Measurements from ENCODE around the gene FGR.
"Not testable (repeated sequence)": the region's sequence is repeated elsewhere in the genome, so short reads cannot be mapped to it uniquely, and the experiment has no call there.

FGR gene

GRCh38 chr1:27635396-27636142, 584 bp upstream of the FGR start:
- DNase-seq (ENCODE audit: low read depth, low spot score) = no peak
- Histone ChIP-seq H3K4me3 (ENCODE audit: low read length) (no peak overlapping the region), H3K27me3 (ENCODE audit: control insufficient read depth, insufficient read depth, low read length) (peaks cover 15% of the 10 kb centered on the region), H3K4me1 (ENCODE audit: control insufficient read depth, insufficient read depth, low read length) (0 out of 2 replicates have a peak, but pooled peaks cover 4% of the 10 kb centered on the region), H3K9me3 (ENCODE audit: control insufficient read depth, insufficient read depth, low read length) (no peaks in the 10 kb centered on the region), H3K36me3 (ENCODE audit: control insufficient read depth, insufficient read depth, low read length) (no peaks in the 10 kb centered on the region), H3K27ac (ENCODE audit: low read length) (no peak overlapping the region)
- no CpG with 5 or more reads among the region's 11 CpGs for WGBS (ENCODE audit: insufficient coverage, insufficient read length)

GRCh38 chr1:27634177-27634984, 604 bp downstream of the FGR start:
- peak overlapping the region; percentile 57; the same call in 1 of the 2 replicates for H3K4me3 ChIP-seq (ENCODE audit: low read length)
- no peak overlapping the region for H3K27ac ChIP-seq (ENCODE audit: low read length)
- peaks cover 15% of the 10 kb centered on the region for H3K27me3 ChIP-seq (ENCODE audit: control insufficient read depth, insufficient read depth, low read length)
- H3K4me1 ChIP-seq (ENCODE audit: control insufficient read depth, insufficient read depth, low read length) = 0 out of 2 replicates have a peak, but pooled peaks cover 4% of the 10 kb centered on the region
- no peak for DNase-seq (ENCODE audit: low read depth, low spot score)
- no peaks in the 10 kb centered on the region for H3K36me3 ChIP-seq (ENCODE audit: control insufficient read depth, insufficient read depth, low read length)
- H3K9me3 ChIP-seq (ENCODE audit: control insufficient read depth, insufficient read depth, low read length) = no peaks in the 10 kb centered on the region
- no CpG with 5 or more reads among the region's 63 CpGs for WGBS (ENCODE audit: insufficient coverage, insufficient read length)

GRCh38 chr1:27633640-27634176, 1.3 kb downstream of the FGR start:
- H3K27ac ChIP-seq (ENCODE audit: low read length) = no peak overlapping the region
- H3K4me1 ChIP-seq (ENCODE audit: control insufficient read depth, insufficient read depth, low read length) = peaks cover 5% of the 10 kb centered on the region; the same call in 1 of the 2 replicates

GRCh38 chr1:27633298-27633610, 1.7 kb downstream of the FGR start:
- H3K36me3 ChIP-seq (ENCODE audit: control insufficient read depth, insufficient read depth, low read length) = no peaks in the 10 kb centered on the region
- no peaks in the 10 kb centered on the region for H3K9me3 ChIP-seq (ENCODE audit: control insufficient read depth, insufficient read depth, low read length)
- DNase-seq (ENCODE audit: low read depth, low spot score) = no peak
- WGBS (ENCODE audit: insufficient coverage, insufficient read length) = no CpG with 5 or more reads among the region's 5 CpGs
- no peak overlapping the region for H3K4me3 ChIP-seq (ENCODE audit: low read length)
- H3K27ac ChIP-seq (ENCODE audit: low read length) = no peak overlapping the region
- H3K4me1 ChIP-seq (ENCODE audit: control insufficient read depth, insufficient read depth, low read length) = peaks cover 5% of the 10 kb centered on the region; the same call in 1 of the 2 replicates
- peaks cover 15% of the 10 kb centered on the region for H3K27me3 ChIP-seq (ENCODE audit: control insufficient read depth, insufficient read depth, low read length)

More at GRCh38 chr1:27633640-27634176, 1.3 kb downstream of the FGR start:
- Histone ChIP-seq H3K4me3 (ENCODE audit: low read length) (peak overlapping the region; percentile 57; the same call in 1 of the 2 replicates), H3K9me3 (ENCODE audit: control insufficient read depth, insufficient read depth, low read length) (no peaks in the 10 kb centered on the region), H3K36me3 (ENCODE audit: control insufficient read depth, insufficient read depth, low read length) (no peaks in the 10 kb centered on the region), H3K27me3 (ENCODE audit: control insufficient read depth, insufficient read depth, low read length) (peaks cover 15% of the 10 kb centered on the region)
- WGBS (ENCODE audit: insufficient coverage, insufficient read length) = no CpG with 5 or more reads among the region's 17 CpGs
- DNase-seq (ENCODE audit: low read depth, low spot score) = no peak

- no CpG with 5 or more reads among the region's 14 CpGs for WGBS (ENCODE audit: insufficient coverage, insufficient read length)
- Histone ChIP-seq H3K27ac (ENCODE audit: low read length) (no peak overlapping the region), H3K9me3 (ENCODE audit: control insufficient read depth, insufficient read depth, low read length) (no peaks in the 10 kb centered on the region), H3K36me3 (ENCODE audit: control insufficient read depth, insufficient read depth, low read length) (no peaks in the 10 kb centered on the region), H3K27me3 (ENCODE audit: control insufficient read depth, insufficient read depth, low read length) (peaks cover 15% of the 10 kb centered on the region), H3K4me3 (ENCODE audit: low read length) (no peak overlapping the region), H3K4me1 (ENCODE audit: control insufficient read depth, insufficient read depth, low read length) (peaks cover 5% of the 10 kb centered on the region; the same call in 1 of the 2 replicates)
- no peak for DNase-seq (ENCODE audit: low read depth, low spot score)
Observed at GRCh38 chr1:27632387-27633297, 2.3 kb downstream of the FGR start.

- Histone ChIP-seq H3K4me1 (ENCODE audit: control insufficient read depth, insufficient read depth, low read length) (peaks cover 5% of the 10 kb centered on the region; the same call in 1 of the 2 replicates), H3K4me3 (ENCODE audit: low read length) (no peak overlapping the region), H3K27me3 (ENCODE audit: control insufficient read depth, insufficient read depth, low read length) (peaks cover 15% of the 10 kb centered on the region), H3K9me3 (ENCODE audit: control insufficient read depth, insufficient read depth, low read length) (no peaks in the 10 kb centered on the region), H3K27ac (ENCODE audit: low read length) (no peak overlapping the region), H3K36me3 (ENCODE audit: control insufficient read depth, insufficient read depth, low read length) (no peaks in the 10 kb centered on the region)
- DNase-seq (ENCODE audit: low read depth, low spot score) = no peak
- no CpG with 5 or more reads among the region's 5 CpGs for WGBS (ENCODE audit: insufficient coverage, insufficient read length)
Observed at GRCh38 chr1:27630859-27631491, 4.0 kb downstream of the FGR start.

- WGBS (ENCODE audit: insufficient coverage, insufficient read length) = no CpG with 5 or more reads among the region's 3 CpGs
- DNase-seq (ENCODE audit: low read depth, low spot score) = no peak
- H3K36me3 ChIP-seq (ENCODE audit: control insufficient read depth, insufficient read depth, low read length) = no peaks in the 10 kb centered on the region
- H3K4me1 ChIP-seq (ENCODE audit: control insufficient read depth, insufficient read depth, low read length) = peaks cover 3% of the 10 kb centered on the region; the same call in 1 of the 2 replicates
- H3K27me3 ChIP-seq (ENCODE audit: control insufficient read depth, insufficient read depth, low read length) = peaks cover 4% of the 10 kb centered on the region; the same call in 1 of the 2 replicates
- H3K9me3 ChIP-seq (ENCODE audit: control insufficient read depth, insufficient read depth, low read length) = no peaks in the 10 kb centered on the region
- no peak overlapping the region for H3K4me3 ChIP-seq (ENCODE audit: low read length)
- no peak overlapping the region for H3K27ac ChIP-seq (ENCODE audit: low read length)
Observed at GRCh38 chr1:27628712-27629111, 6.3 kb downstream of the FGR start.

- WGBS (ENCODE audit: insufficient coverage, insufficient read length) = no CpG with 5 or more reads among the region's 4 CpGs
- not testable (repeated sequence) for H3K36me3 ChIP-seq (ENCODE audit: control insufficient read depth, insufficient read depth, low read length)
Observed at GRCh38 chr1:27627733-27628132, 7.3 kb downstream of the FGR start.

GRCh38 chr1:27627061-27627460, 7.9 kb downstream of the FGR start:
- no CpG with 5 or more reads among the region's 5 CpGs for WGBS (ENCODE audit: insufficient coverage, insufficient read length)
- Histone ChIP-seq H3K27ac (ENCODE audit: low read length) (no peak overlapping the region), H3K27me3 (ENCODE audit: control insufficient read depth, insufficient read depth, low read length) (no peaks in the 10 kb centered on the region), H3K36me3 (ENCODE audit: control insufficient read depth, insufficient read depth, low read length) (no peaks in the 10 kb centered on the region), H3K9me3 (ENCODE audit: control insufficient read depth, insufficient read depth, low read length) (no peaks in the 10 kb centered on the region), H3K4me3 (ENCODE audit: low read length) (no peak overlapping the region), H3K4me1 (ENCODE audit: control insufficient read depth, insufficient read depth, low read length) (peaks cover 6% of the 10 kb centered on the region)
- no peak for DNase-seq (ENCODE audit: low read depth, low spot score)

More at GRCh38 chr1:27627733-27628132, 7.3 kb downstream of the FGR start:
- DNase-seq (ENCODE audit: low read depth, low spot score); H3K27ac ChIP-seq (ENCODE audit: low read length); H3K4me3 ChIP-seq (ENCODE audit: low read length); H3K4me1 ChIP-seq (ENCODE audit: control insufficient read depth, insufficient read depth, low read length); H3K9me3 ChIP-seq (ENCODE audit: control insufficient read depth, insufficient read depth, low read length); H3K27me3 ChIP-seq (ENCODE audit: control insufficient read depth, insufficient read depth, low read length): not testable (repeated sequence)

Data from iPS DF 6.9 (cell line).